ENCODE measurements around the gene CCNY. TPM values are rescaled to one million over a fixed set of nuclear protein-coding genes. Genes with fewer than 3 reads are reported as not detected.

The CCNY gene
- total RNA-seq, 6 experiments from 2014 or later = 22.4 to 49.2 (median 41.4) TPM

DNA sequence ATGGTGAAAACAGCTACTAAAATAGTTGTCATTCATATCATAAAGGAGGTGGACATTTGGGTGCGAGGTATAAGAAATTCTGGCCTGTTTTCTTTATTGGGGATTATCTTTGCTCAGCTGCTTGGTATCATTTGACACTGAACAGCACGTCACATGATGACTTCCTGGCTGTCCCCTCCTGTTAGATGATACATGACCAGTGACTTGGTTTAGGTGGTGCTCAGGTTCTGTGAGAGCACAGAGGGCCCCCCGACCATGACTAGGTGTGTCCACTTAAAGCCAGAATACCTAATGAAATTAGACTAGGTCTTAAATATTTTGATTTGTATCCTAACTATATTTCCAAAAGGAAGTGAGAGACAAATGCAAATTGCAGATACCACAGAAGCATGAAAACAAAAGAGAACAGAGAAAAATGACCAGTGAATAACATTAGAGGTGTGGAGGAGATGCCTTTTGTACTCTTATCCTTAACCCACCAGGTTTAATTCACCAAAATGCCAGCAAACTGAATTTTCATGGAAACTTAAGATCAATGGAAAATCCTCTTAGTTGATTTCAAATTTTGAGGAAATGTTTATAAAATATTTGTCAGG is 218.2 kb downstream of the CCNY start:
- no peak for ATAC-seq
- H3K36me3 ChIP-seq = peaks cover 0 to 11% (median 0%) of the 10 kb centered on the region in 4 donors
- WGBS (ENCODE audit: insufficient coverage, low coverage, low lambda C conversion rate, missing lambda C conversion rate) = 79% methylated on average over 3 of the region's 3 CpGs
- no peak overlapping the region for H3K27ac ChIP-seq
- H3K27me3 ChIP-seq = no peaks in the 10 kb centered on the region
- H3K9me3 ChIP-seq = no peaks in the 10 kb centered on the region
- TF ChIP-seq, protein P1, sequence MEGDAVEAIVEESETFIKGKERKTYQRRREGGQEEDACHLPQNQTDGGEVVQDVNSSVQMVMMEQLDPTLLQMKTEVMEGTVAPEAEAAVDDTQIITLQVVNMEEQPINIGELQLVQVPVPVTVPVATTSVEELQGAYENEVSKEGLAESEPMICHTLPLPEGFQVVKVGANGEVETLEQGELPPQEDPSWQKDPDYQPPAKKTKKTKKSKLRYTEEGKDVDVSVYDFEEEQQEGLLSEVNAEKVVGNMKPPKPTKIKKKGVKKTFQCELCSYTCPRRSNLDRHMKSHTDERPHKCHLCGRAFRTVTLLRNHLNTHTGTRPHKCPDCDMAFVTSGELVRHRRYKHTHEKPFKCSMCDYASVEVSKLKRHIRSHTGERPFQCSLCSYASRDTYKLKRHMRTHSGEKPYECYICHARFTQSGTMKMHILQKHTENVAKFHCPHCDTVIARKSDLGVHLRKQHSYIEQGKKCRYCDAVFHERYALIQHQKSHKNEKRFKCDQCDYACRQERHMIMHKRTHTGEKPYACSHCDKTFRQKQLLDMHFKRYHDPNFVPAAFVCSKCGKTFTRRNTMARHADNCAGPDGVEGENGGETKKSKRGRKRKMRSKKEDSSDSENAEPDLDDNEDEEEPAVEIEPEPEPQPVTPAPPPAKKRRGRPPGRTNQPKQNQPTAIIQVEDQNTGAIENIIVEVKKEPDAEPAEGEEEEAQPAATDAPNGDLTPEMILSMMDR (IDR thresholded peaks at IDR 0.05) = no peak
- TF ChIP-seq POLR2A (IDR thresholded peaks at IDR 0.05) = no peak
- H3K4me1 ChIP-seq = no peaks in the 10 kb centered on the region
- no peak for DNase-seq
- intact Hi-C loops (cut with DNase I) = no loop called here
- no peak overlapping the region for H3K4me3 ChIP-seq

GRCh38 chr10:35555962-35556930 is 219.9 kb downstream of the CCNY start:
- DNase-seq = no peak
- H3K27me3 ChIP-seq = no peaks in the 10 kb centered on the region
- H3K27ac ChIP-seq = no peak overlapping the region
- H3K4me3 ChIP-seq = no peak overlapping the region
- no peaks in the 10 kb centered on the region for H3K9me3 ChIP-seq
- no peaks in the 10 kb centered on the region for H3K4me1 ChIP-seq
- WGBS (ENCODE audit: insufficient coverage, low coverage, low lambda C conversion rate, missing lambda C conversion rate) = 97% methylated on average over 5 of the region's 6 CpGs
- intact Hi-C loops (cut with DNase I) = no loop called here
- ATAC-seq = peak in 1 of 4 donors; percentile 40
- no peak for TF ChIP-seq POLR2A (IDR thresholded peaks at IDR 0.05)
- TF ChIP-seq, protein P1 (IDR thresholded peaks at IDR 0.05) = no peak
- peaks cover 0 to 11% (median 0%) of the 10 kb centered on the region in 4 donors for H3K36me3 ChIP-seq

- ATAC-seq (no peak), DNase-seq (no peak)
- TF ChIP-seq, protein P1 (IDR thresholded peaks at IDR 0.05) = no peak
- TF ChIP-seq POLR2A (IDR thresholded peaks at IDR 0.05) = no peak
- 100% methylated on average over 1 of the region's 1 CpG for WGBS (ENCODE audit: insufficient coverage, low coverage, low lambda C conversion rate, missing lambda C conversion rate)
- intact Hi-C loops (cut with DNase I) = no loop called here
- Histone ChIP-seq H3K36me3 (peaks cover 0 to 8% (median 0%) of the 10 kb centered on the region in 4 donors), H3K4me1 (no peaks in the 10 kb centered on the region), H3K9me3 (no peaks in the 10 kb centered on the region), H3K27me3 (no peaks in the 10 kb centered on the region), H3K27ac (no peak overlapping the region), H3K4me3 (no peak overlapping the region)
Measured at GRCh38 chr10:35558276-35558675, 222.0 kb downstream of the CCNY start.

- no peaks in the 10 kb centered on the region for H3K4me1 ChIP-seq
- H3K27me3 ChIP-seq = no peaks in the 10 kb centered on the region
- TF ChIP-seq, protein P1 (IDR thresholded peaks at IDR 0.05) = no peak
- no peak for TF ChIP-seq POLR2A (IDR thresholded peaks at IDR 0.05)
- no peak for ATAC-seq
- no peaks in the 10 kb centered on the region for H3K9me3 ChIP-seq
- no peak for DNase-seq
- intact Hi-C loops (cut with DNase I) = no loop called here
- no peaks in the 10 kb centered on the region for H3K36me3 ChIP-seq
- no peak overlapping the region for H3K4me3 ChIP-seq
- no CpG with 5 or more reads among the region's 5 CpGs for WGBS (ENCODE audit: insufficient coverage, low coverage, low lambda C conversion rate, missing lambda C conversion rate)
- H3K27ac ChIP-seq = no peak overlapping the region
Measured at GRCh38 chr10:35559416-35559815, 223.1 kb downstream of the CCNY start.
